Endothelial cell of umbilical vein (primary cell): Measurements from ENCODE around the gene C2CD5. TPM values are rescaled to one million over a fixed set of nuclear protein-coding genes. Genes with fewer than 3 reads are reported as not detected.

Source experiments
- BruUV-seq: library from RNA; stranded (reverse); fragments of 400-500 nt; replicated peaks from 2 replicates; lab custom pipeline; 2021; lab: Mats Ljungman, UMichigan
- CTCF ChIA-PET: fragments of 300-600, 350-600 bp; sonication (Branson Sonifier 250); formaldehyde crosslinking; loops from one replicate; lab custom pipeline; 2021; ENCODE audit warnings: antibody characterized with exemption, inconsistent platforms; lab: Charles Lee
- POLR2A ChIA-PET: fragments of 300-600, 350-600 bp; sonication (Branson Sonifier 250); formaldehyde crosslinking; loops from one replicate; lab custom pipeline; 2021; ENCODE audit warnings: antibody characterized with exemption, inconsistent platforms; lab: Charles Lee
- DNase-seq: peaks from one replicate; pipeline ENCODE4 v3.0.0-alpha.2; 2011; ENCODE audit warnings: low read depth, low spot score
- FAIRE-seq: peaks from 2 replicates; lab custom pipeline; 2011; peaks lifted over from hg19 to GRCh38; lab: Jason Lieb, UNC
- H2AFZ ChIP-seq: 2 replicates; pipeline ENCODE4 v1.6.0; 2012; ENCODE audit warnings: low read depth, low read length, control low read depth, inconsistent platforms
- H3K27ac ChIP-seq: 2 replicates; pipeline ENCODE4 v1.5.1; 2011; ENCODE audit warnings: low read depth, mild to moderate bottlenecking, control low read depth, low read length, moderate library complexity; ENCODE audit not compliant: insufficient read depth
- H3K27me3 ChIP-seq, 2 experiments: 2 replicates each; pipeline versions ENCODE4 v1.6.0 to v1.6.1; 2011; ENCODE audit warnings: low read length in 2 of 2, mixed read lengths in 1 of 2; ENCODE audit not compliant: control insufficient read depth in 2 of 2, insufficient read depth in 2 of 2
- H3K36me3 ChIP-seq, 2 experiments: 2 replicates in 1 of 2; 3 replicates in 1 of 2; pipeline ENCODE4 v1.5.1; 2011; ENCODE audit warnings: low read length in 2 of 2, mild to moderate bottlenecking in 1 of 2, moderate library complexity in 1 of 2; ENCODE audit not compliant: control insufficient read depth in 2 of 2, insufficient read depth in 2 of 2; ENCODE audit errors: extremely low read depth in 1 of 2
- H3K4me1 ChIP-seq: 3 replicates; pipeline ENCODE4 v1.5.1; 2011; ENCODE audit warnings: mild to moderate bottlenecking, low read length; ENCODE audit not compliant: control insufficient read depth, insufficient read depth; ENCODE audit errors: extremely low read depth
- H3K4me2 ChIP-seq: 2 replicates; pipeline ENCODE4 v1.6.1; 2011; ENCODE audit warnings: low read length, control low read depth, mixed read lengths; ENCODE audit not compliant: insufficient read depth
- H3K4me3 ChIP-seq, 3 experiments: fragments of 200-600 bp in 1 of 3; sonication (generic), shearing (Covaris generic) in 1 of 3; replicated peaks in 1 of 3; 2 replicates each; pipeline ENCODE4 v1.5.1; 2011 to 2016; ENCODE audit warnings: control low read depth in 3 of 3, low read length in 3 of 3, mild to moderate bottlenecking in 2 of 3, inconsistent platforms in 1 of 3, low read depth in 1 of 3, moderate library complexity in 1 of 3; ENCODE audit not compliant: insufficient read depth in 1 of 3
- H3K79me2 ChIP-seq: 2 replicates; pipeline ENCODE4 v1.6.0; 2012; ENCODE audit warnings: low read length, inconsistent platforms; ENCODE audit not compliant: control insufficient read depth, insufficient read depth
- H3K9ac ChIP-seq: replicated peaks from 2 replicates; pipeline ENCODE3; 2011; ENCODE audit warnings: low read length, control low read depth; ENCODE audit not compliant: insufficient read depth; ENCODE audit errors: extremely low read depth
- H3K9me1 ChIP-seq: replicated peaks from 3 replicates; pipeline ENCODE4 v1.6.0; 2011; ENCODE audit warnings: mild to moderate bottlenecking, low read length; ENCODE audit not compliant: control insufficient read depth, insufficient read depth; ENCODE audit errors: extremely low read depth
- H3K9me3 ChIP-seq: replicated peaks from 2 replicates; pipeline ENCODE4 v1.5.1; 2012; ENCODE audit warnings: low read length, inconsistent platforms; ENCODE audit not compliant: control insufficient read depth, insufficient read depth
- H4K20me1 ChIP-seq: replicated peaks from 2 replicates; pipeline ENCODE3; 2011; ENCODE audit warnings: mild to moderate bottlenecking, low read length; ENCODE audit not compliant: control insufficient read depth, insufficient read depth; ENCODE audit errors: extremely low read depth
- CTCF ChIP-seq, 2 donors: IDR thresholded peaks; 1 replicate in 1 of 2; 2 replicates in 1 of 2; pipeline ENCODE4 v1.5.1; 2011; ENCODE audit warnings: low read length in 2 of 2, mild to moderate bottlenecking in 2 of 2, moderate library complexity in 2 of 2, control low read depth in 1 of 2, inconsistent platforms in 1 of 2, low read depth in 1 of 2; ENCODE audit not compliant: insufficient read depth in 1 of 2; ENCODE audit errors: extremely low read depth in 1 of 2
- EZH2 ChIP-seq: IDR thresholded peaks from 2 replicates; pipeline ENCODE4 v1.6.1; 2012; ENCODE audit warnings: borderline replicate concordance, low read depth, mild to moderate bottlenecking, moderate library complexity, low read length, inconsistent platforms; ENCODE audit not compliant: severe bottlenecking
- GATA2 ChIP-seq: IDR thresholded peaks from 2 replicates; pipeline ENCODE4 v1.7.0; 2011; ENCODE audit warnings: low read depth, mild to moderate bottlenecking, moderate library complexity, mixed read lengths, low read length; ENCODE audit not compliant: insufficient read length, insufficient read depth
- JUN ChIP-seq: IDR thresholded peaks from 2 replicates; pipeline ENCODE4 v1.6.1; 2011; ENCODE audit warnings: borderline replicate concordance, low read depth; ENCODE audit not compliant: insufficient read length, insufficient read depth
- MAX ChIP-seq: IDR thresholded peaks from 2 replicates; pipeline ENCODE4 v1.6.1; 2011; ENCODE audit not compliant: insufficient read depth, insufficient read length
- MYC ChIP-seq: IDR thresholded peaks from one replicate; pipeline ENCODE4 v1.6.1; 2011; ENCODE audit warnings: mild to moderate bottlenecking, low read depth, low read length
- POLR2A ChIP-seq: IDR thresholded peaks from 2 replicates; pipeline ENCODE4 v1.6.1; 2012; ENCODE audit warnings: low read depth, mild to moderate bottlenecking, control low read depth, low read length
- POLR2AphosphoS5 ChIP-seq: IDR thresholded peaks from 2 replicates; pipeline ENCODE4 v1.6.1; 2012; ENCODE audit warnings: low read depth, mild to moderate bottlenecking, control low read depth, low read length, moderate library complexity; ENCODE audit not compliant: insufficient read depth
- dilution Hi-C: fragments of 300-500 bp; cut with MboI; formaldehyde crosslinking; loops from one replicate; pipeline ENCODE4 v1.15.0; 2019; ENCODE audit warnings: low sequenced_read_pairs; ENCODE audit not compliant: extremely low pct_ligation_motif_present
- intact Hi-C: fragments of 100-400 bp; cut with micrococcal nuclease; formaldehyde crosslinking; loops from one replicate; pipeline ENCODE4 v1.10.0; 2022
- polyA plus RNA-seq, 4 experiments: library from polyadenylated mRNA; depleted of rRNA in 3 of 4; stranded (reverse) in 3 of 4; unstranded in 1 of 4; fragments of >200 nt; gene quantifications; 2 replicates each; pipeline versions ENCODE4 v1.2.1 to v1.2.3, GENCODE V29; 2011 to 2012; ENCODE audit warnings: missing spikeins in 1 of 4
- total RNA-seq: library from RNA; stranded (reverse); gene quantifications from 2 replicates; pipeline ENCODE4 v1.2.3, GENCODE V29; 2021

C2CD5 gene
- total and polyA plus RNA-seq, 2 donors (not counting 3 experiments of a cell fraction or from before 2014, with no cell fraction given), result 12.9 to 32.9 TPM

GRCh38 chr12:22467190-22467589 is 77.2 kb downstream of the C2CD5 start:
- no peak overlapping the region for H2AFZ ChIP-seq
- no peak for FAIRE-seq
- no peaks in the 10 kb centered on the region for H3K4me1 ChIP-seq
- ChIA-PET POLR2A (no interaction called here), CTCF (interaction anchor here (1.5 kb wide), 1 partner anchor 769 kb away, joined by 6 read pairs; no protein-coding TSS in a partner anchor)
- dilution Hi-C loops, result no loop called here
- H3K4me2 ChIP-seq, result no peak overlapping the region
- H4K20me1 ChIP-seq, result no peaks in the 10 kb centered on the region
- no peaks in the 10 kb centered on the region for H3K9me3 ChIP-seq
- no TSS peak for BruUV-seq
- no peak for DNase-seq
- H3K4me3 ChIP-seq, result no peak overlapping the region
- no peak for TF ChIP-seq JUN
- no peak for TF ChIP-seq POLR2A
- TF ChIP-seq CTCF (IDR thresholded peaks at IDR 0.05; ENCODE audit: extremely low read depth in 1 of 2, insufficient read depth in 1 of 2, low read depth in 1 of 2, low read length in 2 of 2), result no peak
- TF ChIP-seq MYC, result no peak
- TF ChIP-seq EZH2, result no peak
- no peak for TF ChIP-seq POLR2AphosphoS5
- no peak for TF ChIP-seq GATA2
- TF ChIP-seq MAX, result no peak
- intact Hi-C loops, result no loop called here
- no peak overlapping the region for H3K27ac ChIP-seq
- H3K9me1 ChIP-seq, result no peaks in the 10 kb centered on the region
- peaks cover 3 to 6% of the 10 kb centered on the region in 2 experiments for H3K36me3 ChIP-seq
- no peak overlapping the region for H3K9ac ChIP-seq
- no peaks in the 10 kb centered on the region for H3K27me3 ChIP-seq
- no peaks in the 10 kb centered on the region for H3K79me2 ChIP-seq
